ENCODE results near the gene AARS2.
"Not testable (repeated sequence)": the region's sequence is repeated elsewhere in the genome, so short reads cannot be mapped to it uniquely, and the experiment has no call there.

AARS2 gene

GRCh38 chr6:44332585-44332984 is 19.4 kb upstream of the AARS2 start:
- peaks cover 2 to 15% of the 10 kb centered on the region in 2 donors for H3K27me3 ChIP-seq (ENCODE audit: control insufficient read depth in 1 of 2, insufficient read depth in 2 of 2, low read length in 2 of 2)
- no peaks in the 10 kb centered on the region for H3K9me3 ChIP-seq (ENCODE audit: control insufficient read depth in 1 of 2, low read length in 2 of 2)
- H3K27ac ChIP-seq (ENCODE audit: low read depth, low read length): no peak overlapping the region
- no peaks in the 10 kb centered on the region for H3K36me3 ChIP-seq (ENCODE audit: control insufficient read depth in 1 of 2, insufficient read depth in 2 of 2, low read length in 2 of 2)
- no peaks in the 10 kb centered on the region for H3K4me1 ChIP-seq (ENCODE audit: control insufficient read depth in 1 of 2, insufficient read depth in 2 of 2, low read length in 2 of 2)
- H3K9ac ChIP-seq (ENCODE audit: low read depth in 1 of 2, low read length in 2 of 2): no peak overlapping the region
- no peak overlapping the region for H3K4me3 ChIP-seq (ENCODE audit: low read depth in 1 of 2, low read length in 2 of 2)

DNA sequence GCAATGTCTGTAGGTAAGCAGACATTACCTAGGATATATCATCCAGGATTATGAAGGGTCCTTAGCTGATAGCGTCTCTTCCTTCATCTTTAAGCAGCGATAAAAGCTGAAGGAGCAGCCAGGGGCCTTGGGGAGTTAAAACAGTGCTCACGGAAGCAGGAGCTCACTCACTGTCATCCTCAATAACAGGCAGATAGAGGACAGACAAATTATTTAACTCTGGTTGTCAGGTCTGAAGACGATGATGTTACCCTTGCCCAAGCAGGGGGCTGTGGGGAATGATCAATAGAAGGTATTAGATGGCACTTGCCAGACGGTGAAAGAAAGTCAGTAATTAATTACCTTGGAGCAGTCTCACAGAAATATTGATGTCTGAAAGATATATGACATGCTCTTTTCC is 16.7 kb upstream of the AARS2 start:
- no peak overlapping the region for H3K9ac ChIP-seq (ENCODE audit: low read depth in 1 of 2, low read length in 2 of 2)
- no peaks in the 10 kb centered on the region for H3K36me3 ChIP-seq (ENCODE audit: control insufficient read depth in 1 of 2, insufficient read depth in 2 of 2, low read length in 2 of 2)
- H3K4me3 ChIP-seq (ENCODE audit: low read depth in 1 of 2, low read length in 2 of 2): no peak overlapping the region
- H3K27ac ChIP-seq (ENCODE audit: low read depth, low read length): no peak overlapping the region
- H3K4me1 ChIP-seq (ENCODE audit: control insufficient read depth in 1 of 2, insufficient read depth in 2 of 2, low read length in 2 of 2): no peaks in the 10 kb centered on the region
- peaks cover 2 to 13% of the 10 kb centered on the region in 2 donors for H3K27me3 ChIP-seq (ENCODE audit: control insufficient read depth in 1 of 2, insufficient read depth in 2 of 2, low read length in 2 of 2)
- no peaks in the 10 kb centered on the region for H3K9me3 ChIP-seq (ENCODE audit: control insufficient read depth in 1 of 2, low read length in 2 of 2)

- H3K36me3 ChIP-seq (ENCODE audit: control insufficient read depth in 1 of 2, insufficient read depth in 2 of 2, low read length in 2 of 2); H3K4me3 ChIP-seq (ENCODE audit: low read depth in 1 of 2, low read length in 2 of 2); H3K27ac ChIP-seq (ENCODE audit: low read depth, low read length); H3K9me3 ChIP-seq (ENCODE audit: control insufficient read depth in 1 of 2, low read length in 2 of 2); H3K9ac ChIP-seq (ENCODE audit: low read depth in 1 of 2, low read length in 2 of 2); H3K4me1 ChIP-seq (ENCODE audit: control insufficient read depth in 1 of 2, insufficient read depth in 2 of 2, low read length in 2 of 2): not testable (repeated sequence)
- H3K27me3 ChIP-seq (ENCODE audit: control insufficient read depth in 1 of 2, insufficient read depth in 2 of 2, low read length in 2 of 2): peaks cover 0 to 13% of the 10 kb centered on the region in 2 donors
These were observed 15.1 kb upstream of the AARS2 start for GRCh38 chr6:44328203-44328602.

- peaks cover 0 to 13% of the 10 kb centered on the region in 2 donors for H3K27me3 ChIP-seq (ENCODE audit: control insufficient read depth in 1 of 2, insufficient read depth in 2 of 2, low read length in 2 of 2)
- H3K9me3 ChIP-seq (ENCODE audit: control insufficient read depth in 1 of 2, low read length in 2 of 2): no peaks in the 10 kb centered on the region
- H3K4me1 ChIP-seq (ENCODE audit: control insufficient read depth in 1 of 2, insufficient read depth in 2 of 2, low read length in 2 of 2): no peaks in the 10 kb centered on the region
- H3K4me3 ChIP-seq (ENCODE audit: low read depth in 1 of 2, low read length in 2 of 2): no peak overlapping the region
- no peak overlapping the region for H3K27ac ChIP-seq (ENCODE audit: low read depth, low read length)
- no peak overlapping the region for H3K9ac ChIP-seq (ENCODE audit: low read depth in 1 of 2, low read length in 2 of 2)
- no peaks in the 10 kb centered on the region for H3K36me3 ChIP-seq (ENCODE audit: control insufficient read depth in 1 of 2, insufficient read depth in 2 of 2, low read length in 2 of 2)
These were observed 14.6 kb upstream of the AARS2 start for GRCh38 chr6:44327760-44328159.

GRCh38 chr6:44327096-44327495 is 13.9 kb upstream of the AARS2 start:
- Histone ChIP-seq H3K4me1 (ENCODE audit: control insufficient read depth in 1 of 2, insufficient read depth in 2 of 2, low read length in 2 of 2) (no peaks in the 10 kb centered on the region), H3K36me3 (ENCODE audit: control insufficient read depth in 1 of 2, insufficient read depth in 2 of 2, low read length in 2 of 2) (no peaks in the 10 kb centered on the region), H3K9me3 (ENCODE audit: control insufficient read depth in 1 of 2, low read length in 2 of 2) (no peaks in the 10 kb centered on the region), H3K4me3 (ENCODE audit: low read depth in 1 of 2, low read length in 2 of 2) (no peak overlapping the region), H3K27me3 (ENCODE audit: control insufficient read depth in 1 of 2, insufficient read depth in 2 of 2, low read length in 2 of 2) (peaks cover 0 to 13% of the 10 kb centered on the region in 2 donors), H3K9ac (ENCODE audit: low read depth in 1 of 2, low read length in 2 of 2) (no peak overlapping the region), H3K27ac (ENCODE audit: low read depth, low read length) (no peak overlapping the region)

- Histone ChIP-seq H3K4me3 (ENCODE audit: low read depth in 1 of 2, low read length in 2 of 2) (no peak overlapping the region), H3K27me3 (ENCODE audit: control insufficient read depth in 1 of 2, insufficient read depth in 2 of 2, low read length in 2 of 2) (peaks cover 5 to 14% of the 10 kb centered on the region in 2 donors), H3K9ac (ENCODE audit: low read depth in 1 of 2, low read length in 2 of 2) (no peak overlapping the region), H3K27ac (ENCODE audit: low read depth, low read length) (no peak overlapping the region), H3K36me3 (ENCODE audit: control insufficient read depth in 1 of 2, insufficient read depth in 2 of 2, low read length in 2 of 2) (no peaks in the 10 kb centered on the region), H3K9me3 (ENCODE audit: control insufficient read depth in 1 of 2, low read length in 2 of 2) (no peaks in the 10 kb centered on the region), H3K4me1 (ENCODE audit: control insufficient read depth in 1 of 2, insufficient read depth in 2 of 2, low read length in 2 of 2) (no peaks in the 10 kb centered on the region)
These were observed 8.1 kb upstream of the AARS2 start for GRCh38 chr6:44321210-44321609.

- H3K27ac ChIP-seq (ENCODE audit: low read depth, low read length); H3K4me3 ChIP-seq (ENCODE audit: low read depth in 1 of 2, low read length in 2 of 2); H3K4me1 ChIP-seq (ENCODE audit: control insufficient read depth in 1 of 2, insufficient read depth in 2 of 2, low read length in 2 of 2); H3K9me3 ChIP-seq (ENCODE audit: control insufficient read depth in 1 of 2, low read length in 2 of 2); H3K36me3 ChIP-seq (ENCODE audit: control insufficient read depth in 1 of 2, insufficient read depth in 2 of 2, low read length in 2 of 2); H3K9ac ChIP-seq (ENCODE audit: low read depth in 1 of 2, low read length in 2 of 2): not testable (repeated sequence)
- peaks cover 5 to 14% of the 10 kb centered on the region in 2 donors for H3K27me3 ChIP-seq (ENCODE audit: control insufficient read depth in 1 of 2, insufficient read depth in 2 of 2, low read length in 2 of 2)
These were observed 4.0 kb upstream of the AARS2 start for GRCh38 chr6:44317136-44317631.

DNA sequence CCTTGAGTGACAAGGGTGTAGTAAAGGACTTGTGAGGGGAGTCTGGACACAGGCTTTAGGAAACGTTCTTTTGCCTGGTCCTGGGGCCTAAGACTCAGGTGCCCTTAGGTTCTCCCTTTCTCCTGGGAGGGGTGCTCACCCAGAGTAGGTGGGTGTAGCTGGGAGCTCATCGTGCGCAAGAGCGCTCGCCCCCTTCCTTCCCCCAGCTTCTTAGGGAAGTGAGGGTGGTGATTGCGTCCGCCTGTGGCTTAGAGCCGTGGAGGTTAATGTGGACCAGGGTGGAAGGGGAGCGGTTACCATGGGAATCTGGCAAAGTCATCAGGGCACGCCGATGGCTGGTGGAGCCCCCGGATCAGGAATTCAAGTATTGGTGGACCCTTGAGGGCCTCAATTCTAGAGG is 3.3 kb upstream of the AARS2 start:
- Histone ChIP-seq H3K27me3 (ENCODE audit: control insufficient read depth in 1 of 2, insufficient read depth in 2 of 2, low read length in 2 of 2) (peaks cover 5 to 14% of the 10 kb centered on the region in 2 donors), H3K4me3 (ENCODE audit: low read depth in 1 of 2, low read length in 2 of 2) (no peak overlapping the region), H3K9me3 (ENCODE audit: control insufficient read depth in 1 of 2, low read length in 2 of 2) (no peaks in the 10 kb centered on the region), H3K27ac (ENCODE audit: low read depth, low read length) (no peak overlapping the region), H3K4me1 (ENCODE audit: control insufficient read depth in 1 of 2, insufficient read depth in 2 of 2, low read length in 2 of 2) (peaks cover 10 to 12% of the 10 kb centered on the region in 2 donors), H3K9ac (ENCODE audit: low read depth in 1 of 2, low read length in 2 of 2) (no peak overlapping the region), H3K36me3 (ENCODE audit: control insufficient read depth in 1 of 2, insufficient read depth in 2 of 2, low read length in 2 of 2) (no peaks in the 10 kb centered on the region)

GRCh38 chr6:44315951-44316350 is 2.8 kb upstream of the AARS2 start:
- Histone ChIP-seq H3K4me3 (ENCODE audit: low read depth in 1 of 2, low read length in 2 of 2) (no peak overlapping the region), H3K9ac (ENCODE audit: low read depth in 1 of 2, low read length in 2 of 2) (no peak overlapping the region), H3K36me3 (ENCODE audit: control insufficient read depth in 1 of 2, insufficient read depth in 2 of 2, low read length in 2 of 2) (peaks cover 2 to 4% of the 10 kb centered on the region in 2 donors), H3K9me3 (ENCODE audit: control insufficient read depth in 1 of 2, low read length in 2 of 2) (no peaks in the 10 kb centered on the region), H3K27ac (ENCODE audit: low read depth, low read length) (no peak overlapping the region), H3K27me3 (ENCODE audit: control insufficient read depth in 1 of 2, insufficient read depth in 2 of 2, low read length in 2 of 2) (peaks cover 5 to 14% of the 10 kb centered on the region in 2 donors), H3K4me1 (ENCODE audit: control insufficient read depth in 1 of 2, insufficient read depth in 2 of 2, low read length in 2 of 2) (peaks cover 15 to 16% of the 10 kb centered on the region in 2 donors)

DNA sequence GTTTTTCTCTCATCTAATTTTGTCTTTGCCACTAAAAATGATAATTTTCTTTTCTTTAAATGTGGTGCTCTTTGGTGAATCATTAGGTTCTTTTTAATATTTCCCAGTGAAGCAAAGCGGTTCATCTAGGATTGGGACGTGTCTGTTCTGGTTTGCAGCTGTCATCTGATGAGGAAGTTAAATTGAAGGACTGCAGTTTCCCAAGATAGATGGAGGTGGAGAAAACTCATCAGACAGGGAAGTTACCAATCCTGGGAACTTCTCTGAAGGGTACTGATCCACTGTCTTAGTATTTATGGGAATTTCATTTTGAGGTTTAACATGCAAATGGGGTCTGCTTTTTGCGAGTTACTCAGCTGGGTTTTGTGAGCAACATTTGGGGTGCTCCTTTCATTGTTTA is 2.4 kb upstream of the AARS2 start:
- peaks cover 6 to 9% of the 10 kb centered on the region in 2 donors for H3K36me3 ChIP-seq (ENCODE audit: control insufficient read depth in 1 of 2, insufficient read depth in 2 of 2, low read length in 2 of 2)
- H3K9me3 ChIP-seq (ENCODE audit: control insufficient read depth in 1 of 2, low read length in 2 of 2): no peaks in the 10 kb centered on the region
- H3K9ac ChIP-seq (ENCODE audit: low read depth in 1 of 2, low read length in 2 of 2): no peak overlapping the region
- no peak overlapping the region for H3K27ac ChIP-seq (ENCODE audit: low read depth, low read length)
- no peak overlapping the region for H3K4me3 ChIP-seq (ENCODE audit: low read depth in 1 of 2, low read length in 2 of 2)
- peaks cover 20% of the 10 kb centered on the region in 2 donors for H3K4me1 ChIP-seq (ENCODE audit: control insufficient read depth in 1 of 2, insufficient read depth in 2 of 2, low read length in 2 of 2)
- peaks cover 5 to 14% of the 10 kb centered on the region in 2 donors for H3K27me3 ChIP-seq (ENCODE audit: control insufficient read depth in 1 of 2, insufficient read depth in 2 of 2, low read length in 2 of 2)

- H3K9ac ChIP-seq (ENCODE audit: low read depth in 1 of 2, low read length in 2 of 2); H3K27ac ChIP-seq (ENCODE audit: low read depth, low read length); H3K4me3 ChIP-seq (ENCODE audit: low read depth in 1 of 2, low read length in 2 of 2); H3K9me3 ChIP-seq (ENCODE audit: control insufficient read depth in 1 of 2, low read length in 2 of 2): not testable (repeated sequence)
- peaks cover 10 to 16% of the 10 kb centered on the region in 2 donors for H3K36me3 ChIP-seq (ENCODE audit: control insufficient read depth in 1 of 2, insufficient read depth in 2 of 2, low read length in 2 of 2)
- peaks cover 27 to 28% of the 10 kb centered on the region in 2 donors for H3K4me1 ChIP-seq (ENCODE audit: control insufficient read depth in 1 of 2, insufficient read depth in 2 of 2, low read length in 2 of 2)
- peaks cover 5 to 14% of the 10 kb centered on the region in 2 donors for H3K27me3 ChIP-seq (ENCODE audit: control insufficient read depth in 1 of 2, insufficient read depth in 2 of 2, low read length in 2 of 2)
These were observed 1.5 kb upstream of the AARS2 start for GRCh38 chr6:44314657-44315056.

Data from duodenal mucosa (tissue), 2 donors.